ENCODE results near the gene NT5DC4. TPM values are rescaled to one million over a fixed set of nuclear protein-coding genes. Genes with fewer than 3 reads are reported as not detected.

NT5DC4 gene
- polyA plus RNA-seq, 1 of the 3 experiments (the other 2 are of a cell fraction): not detected

- no peak for TF ChIP-seq RFX5 (IDR thresholded peaks at IDR 0.05; ENCODE audit: low read length)
Measured at GRCh38 chr2:112690853-112691401, 29.9 kb upstream of the NT5DC4 start (continued).

- DNase-seq: no peak
- peak overlapping the region; percentile 11; the same call in 1 of the 2 replicates for H3K9ac ChIP-seq
- peak overlapping the region; percentile 53 for H3K4me2 ChIP-seq
- H3K79me2 ChIP-seq (ENCODE audit: insufficient read depth): no peaks in the 10 kb centered on the region
- peaks cover 5 to 21% of the 10 kb centered on the region in 2 experiments; a peak in 3 of 4 replicates for H3K4me1 ChIP-seq (ENCODE audit: control insufficient read depth in 1 of 2, insufficient read depth in 2 of 2, low read depth in 1 of 2, low read length in 1 of 2)
- H3K4me3 ChIP-seq (ENCODE audit: low read depth in 2 of 2, low read length in 1 of 2): no peak overlapping the region
- no peaks in the 10 kb centered on the region for H3K9me2 ChIP-seq
- no peaks in the 10 kb centered on the region for H3K36me3 ChIP-seq (replicated peaks in 1 of 2; ENCODE audit: control insufficient read depth in 1 of 2, insufficient read depth in 2 of 2, low read length in 1 of 2)
- H3K9me3 ChIP-seq: no peaks in the 10 kb centered on the region
- CTCF ChIA-PET: interaction anchor here (0.7 to 3.6 kb wide), 13 partner anchors 8 to 359 kb away, joined by 3 to 28 read pairs (median 7); no protein-coding TSS in a partner anchor
- H4K20me1 ChIP-seq (ENCODE audit: insufficient read depth): no peaks in the 10 kb centered on the region
- peak overlapping the region in 1 of 2 experiments; percentile 73; a peak in 2 of 4 replicates for H3K27ac ChIP-seq (ENCODE audit: low read depth in 2 of 2, low read length in 1 of 2)
- POLR2A ChIA-PET: no interaction called here
- H3F3A ChIP-seq (replicated peaks; ENCODE audit: insufficient read depth): peaks cover 7% of the 10 kb centered on the region
- no peak for TF ChIP-seq POLR2AphosphoS5 (IDR thresholded peaks at IDR 0.05; ENCODE audit: low read depth, low read length)
- TF ChIP-seq MAX (IDR thresholded peaks at IDR 0.05; ENCODE audit: low read depth): 0 out of 2 replicates have a peak, but pooled peaks have one; percentile 14
- peak overlapping the region; percentile 54; the same call in 1 of the 2 replicates for H2AFZ ChIP-seq (ENCODE audit: low read depth)
- WGBS (ENCODE audit: low lambda C conversion rate): 83% methylated on average over 4 of the region's 4 CpGs
- no peaks in the 10 kb centered on the region for H3K27me3 ChIP-seq (ENCODE audit: insufficient read depth)
Measured at GRCh38 chr2:112691881-112692281, 28.9 kb upstream of the NT5DC4 start.

- ChIA-PET CTCF (interaction anchor here (1.1 to 3.6 kb wide), 5 partner anchors 10 to 67 kb away, joined by 3 to 28 read pairs (median 14); no protein-coding TSS in a partner anchor), POLR2A (no interaction called here)
- no peaks in the 10 kb centered on the region for H3K27me3 ChIP-seq (ENCODE audit: insufficient read depth)
- no peaks in the 10 kb centered on the region for H4K20me1 ChIP-seq (ENCODE audit: insufficient read depth)
- H2AFZ ChIP-seq (ENCODE audit: low read depth): peak overlapping the region; percentile 54; the same call in 1 of the 2 replicates
- peak overlapping the region in 1 of 2 experiments; percentile 73; a peak in 2 of 4 replicates for H3K27ac ChIP-seq (ENCODE audit: low read depth in 2 of 2, low read length in 1 of 2)
- peak overlapping the region; percentile 46 for H3K9ac ChIP-seq
- TF ChIP-seq TCF12 (IDR thresholded peaks at IDR 0.05) (peak; percentile 65), FOSL2 (IDR thresholded peaks at IDR 0.05; ENCODE audit: borderline replicate concordance, low read depth) (peak; percentile 77; the same call in 1 of the 2 replicates), JUND (IDR thresholded peaks at IDR 0.05) (peak; percentile 59; the same call in 1 of the 2 replicates), USF1 (IDR thresholded peaks at IDR 0.05; ENCODE audit: borderline replicate concordance, low read depth) (peak; percentile 48; the same call in 1 of the 2 replicates), POLR2AphosphoS5 (IDR thresholded peaks at IDR 0.05; ENCODE audit: low read depth, low read length) (peak; percentile 27; the same call in 1 of the 2 replicates), TEAD4 (IDR thresholded peaks at IDR 0.05; ENCODE audit: borderline replicate concordance, insufficient read depth) (no peak)
- no peaks in the 10 kb centered on the region for H3K9me2 ChIP-seq
- 14% methylated on average over 5 of the region's 5 CpGs for WGBS (ENCODE audit: low lambda C conversion rate)
- no peak overlapping the region for H3K4me3 ChIP-seq (ENCODE audit: low read depth in 2 of 2, low read length in 1 of 2)
- H3F3A ChIP-seq (replicated peaks; ENCODE audit: insufficient read depth): peaks cover 8% of the 10 kb centered on the region
- H3K4me1 ChIP-seq (ENCODE audit: control insufficient read depth in 1 of 2, insufficient read depth in 2 of 2, low read depth in 1 of 2, low read length in 1 of 2): peaks cover 5 to 21% of the 10 kb centered on the region in 2 experiments; a peak in 3 of 4 replicates
- no peaks in the 10 kb centered on the region for H3K79me2 ChIP-seq (ENCODE audit: insufficient read depth)
- DNase-seq: no peak
- H3K36me3 ChIP-seq (replicated peaks in 1 of 2; ENCODE audit: control insufficient read depth in 1 of 2, insufficient read depth in 2 of 2, low read length in 1 of 2): no peaks in the 10 kb centered on the region
- H3K9me3 ChIP-seq: no peaks in the 10 kb centered on the region
- H3K4me2 ChIP-seq: peak overlapping the region; percentile 53
Measured at GRCh38 chr2:112692495-112692911, 28.3 kb upstream of the NT5DC4 start.
